ACHN (cell line): Measurements from ENCODE around the gene MRPL38.
A peak's percentile ranks its signal among the peaks of the same experiment; 100 is the strongest.

ENCODE experiments used
- DNase-seq: peaks from one replicate; pipeline ENCODE4 v3.0.0-alpha.2; 2015
- in situ Hi-C: cut with HindIII; loops from 2 replicates; pipeline ENCODE4 v1.10.0; 2017; ENCODE audit warnings: low sequenced_read_pairs, low pct_ligation_motif_present, low pct_unique_long_range_greater_than_20kb

Gene MRPL38

DNA sequence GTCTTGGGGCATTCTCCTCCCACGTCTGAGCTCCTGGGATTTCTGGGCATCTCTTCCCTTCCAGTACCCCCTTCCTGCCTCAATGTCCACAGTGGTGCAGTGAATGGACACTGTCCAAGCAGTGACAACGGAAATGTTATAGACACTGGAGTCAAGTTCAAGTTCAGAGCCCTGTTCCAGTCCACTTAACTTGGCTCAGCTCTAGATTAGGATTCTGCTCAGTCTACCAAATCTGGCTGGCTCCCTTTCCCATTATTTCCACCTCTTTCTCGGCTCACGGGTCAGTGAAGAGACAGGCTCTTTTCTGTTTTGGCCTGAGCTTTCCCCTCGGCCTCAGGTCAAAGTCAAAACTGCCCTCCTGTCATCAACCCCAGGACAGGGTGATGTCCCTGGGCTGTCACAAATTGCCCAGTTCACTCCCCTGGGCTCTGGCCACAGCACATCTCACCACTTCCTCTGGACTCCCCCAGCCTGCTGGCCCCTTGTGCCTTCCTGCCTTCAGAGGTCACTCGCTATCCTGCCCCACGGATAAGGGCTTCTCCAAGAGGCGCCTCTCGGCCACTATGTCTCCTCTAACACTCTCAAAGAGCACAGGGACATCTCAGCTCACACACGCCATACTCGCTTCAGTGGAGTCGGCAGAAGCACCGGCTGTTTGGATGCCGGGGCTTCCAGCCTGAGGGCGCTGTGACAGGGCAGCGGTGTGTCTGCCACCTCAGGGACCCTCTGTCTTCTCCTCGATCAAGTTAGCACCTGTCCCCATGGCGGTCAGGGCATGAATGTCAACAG lies 17.7 kb upstream of the MRPL38 start:
- no peak for DNase-seq
- in situ Hi-C loops, result no loop called here

DNA sequence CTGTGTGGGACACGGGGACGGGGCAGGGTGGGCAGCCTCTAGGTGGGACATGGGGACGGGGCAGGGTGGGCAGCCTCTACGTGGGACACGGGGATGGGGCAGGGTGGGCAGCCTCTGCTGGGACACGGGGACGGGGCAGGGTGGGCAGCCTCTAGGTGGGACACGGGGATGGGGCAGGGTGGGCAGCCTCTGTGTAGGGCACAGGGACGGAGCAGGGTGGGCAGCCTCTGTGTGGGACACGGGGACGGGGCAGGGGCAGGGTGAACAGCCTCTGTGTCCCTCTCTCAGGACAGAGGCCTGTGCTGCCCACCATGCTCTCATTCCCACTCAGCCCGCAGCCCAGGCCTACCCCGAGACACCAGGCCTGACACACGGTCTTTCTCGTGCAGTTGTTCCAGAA lies 16.9 kb upstream of the MRPL38 start:
- no peak for DNase-seq
- in situ Hi-C loops, result no loop called here

DNA sequence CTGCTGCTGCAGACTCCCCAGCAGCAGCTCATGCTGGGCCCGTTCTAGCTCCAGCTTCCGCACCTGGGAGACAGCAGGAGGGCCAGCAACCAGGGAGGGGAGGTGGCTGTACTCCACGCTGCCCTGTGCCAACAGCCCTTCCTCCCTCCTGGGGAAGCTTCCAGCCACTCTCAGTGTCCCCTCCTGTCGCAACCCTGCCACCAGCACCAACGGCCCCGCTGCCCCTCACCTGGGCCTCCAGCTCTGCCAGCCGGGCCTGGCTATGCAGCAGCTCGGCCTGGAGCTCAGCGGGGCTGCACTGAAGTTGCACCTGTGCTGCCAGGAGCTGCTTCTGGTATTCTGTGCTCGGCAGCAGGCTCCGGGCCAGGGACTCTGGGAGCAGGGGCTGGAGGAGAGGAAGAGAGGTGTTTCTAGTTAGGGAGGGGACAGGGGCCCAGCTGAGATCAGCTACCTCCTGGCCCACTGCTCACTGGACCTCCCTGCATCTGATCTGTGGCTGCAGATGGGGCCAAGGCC lies 15.4 kb upstream of the MRPL38 start:
- DNase-seq, result no peak
- in situ Hi-C loops, result no loop called here

DNA sequence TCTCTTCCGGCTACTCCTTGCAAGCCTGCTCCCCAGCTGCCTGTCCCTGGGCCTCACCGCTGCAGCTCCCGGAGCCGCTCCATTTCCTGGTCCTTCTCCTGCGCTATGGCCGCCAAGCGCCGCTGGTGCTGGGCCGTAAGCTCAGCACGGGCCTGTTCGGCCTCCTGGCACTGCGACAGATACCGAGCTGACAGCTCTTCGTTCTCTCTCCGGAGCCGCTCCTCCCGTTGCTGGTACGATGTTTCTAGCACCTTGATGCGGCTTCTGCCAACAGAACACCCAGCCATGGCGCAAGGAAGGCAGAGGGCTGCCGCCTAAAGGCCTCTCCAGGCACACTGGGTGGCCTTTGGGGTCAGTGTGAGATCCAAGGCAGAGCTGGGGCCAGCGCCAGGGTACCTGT lies 14.9 kb upstream of the MRPL38 start:
- DNase-seq, result no peak
- in situ Hi-C loops, result no loop called here

DNA sequence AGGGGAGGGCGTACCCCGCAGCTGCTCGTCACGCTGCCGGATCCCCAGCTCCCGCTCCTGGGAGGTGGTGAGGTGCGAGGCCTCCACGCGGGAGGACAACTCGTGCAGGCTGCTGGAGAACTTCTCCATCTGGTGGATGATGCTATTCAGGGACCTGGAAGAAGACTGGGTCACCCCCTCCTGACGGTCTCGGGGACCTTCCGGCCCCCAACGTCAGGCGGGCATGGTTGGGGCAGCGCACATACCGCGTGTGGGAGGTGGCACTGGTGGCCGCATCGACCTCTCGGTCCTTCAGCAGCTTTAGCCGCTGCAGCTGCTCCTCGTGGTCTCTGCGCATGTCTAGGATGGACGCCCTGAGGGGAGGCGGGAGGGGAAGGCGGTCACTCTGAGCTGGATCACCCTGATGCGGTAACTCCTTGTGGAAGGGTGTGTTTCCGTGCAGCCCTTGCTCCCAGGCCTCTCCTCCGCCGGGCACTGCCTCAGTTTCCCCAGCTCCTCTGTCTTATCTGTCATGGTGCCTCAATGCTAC lies 13.3 kb upstream of the MRPL38 start:
- in situ Hi-C loops, result no loop called here
- no peak for DNase-seq

DNA sequence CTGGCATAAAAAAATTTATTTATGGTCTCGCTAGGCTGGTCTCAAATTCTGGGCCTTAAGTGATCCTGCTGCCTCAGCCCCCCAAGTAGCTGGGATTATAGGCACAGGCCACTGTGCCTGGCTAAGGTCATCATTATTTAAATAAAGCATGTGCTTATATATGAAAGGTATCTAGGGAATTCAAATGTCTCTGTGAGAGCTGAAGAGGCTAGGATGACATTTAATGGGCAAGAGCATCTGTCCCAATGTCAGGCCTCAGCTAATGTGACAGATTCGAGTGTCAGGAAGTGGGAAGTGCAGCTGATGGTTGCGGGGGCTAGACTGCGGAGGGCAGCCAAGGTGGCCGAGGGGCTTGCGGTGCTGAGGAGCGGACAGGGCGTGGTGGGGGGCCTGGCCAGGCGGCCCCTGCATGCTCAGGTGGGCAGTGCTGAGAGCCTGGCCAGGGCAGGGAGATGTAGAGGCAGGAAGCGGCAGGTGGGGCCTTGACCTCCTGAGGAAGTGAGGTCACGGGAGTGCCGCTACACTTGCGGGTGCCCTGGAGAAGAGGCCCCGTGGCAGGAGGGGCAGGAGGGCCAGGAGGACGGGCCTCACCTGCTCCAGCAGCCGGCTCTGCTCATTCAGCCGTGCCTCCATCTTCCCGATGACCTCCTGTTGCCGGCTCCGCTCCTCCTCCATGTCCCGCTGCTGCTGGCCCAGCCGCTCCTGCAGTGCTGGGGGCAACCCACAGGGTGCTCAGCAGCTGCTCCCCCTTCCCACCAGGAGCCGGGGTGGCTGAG lies 12.6 kb upstream of the MRPL38 start:
- in situ Hi-C loops, result no loop called here
- DNase-seq, result no peak

DNA sequence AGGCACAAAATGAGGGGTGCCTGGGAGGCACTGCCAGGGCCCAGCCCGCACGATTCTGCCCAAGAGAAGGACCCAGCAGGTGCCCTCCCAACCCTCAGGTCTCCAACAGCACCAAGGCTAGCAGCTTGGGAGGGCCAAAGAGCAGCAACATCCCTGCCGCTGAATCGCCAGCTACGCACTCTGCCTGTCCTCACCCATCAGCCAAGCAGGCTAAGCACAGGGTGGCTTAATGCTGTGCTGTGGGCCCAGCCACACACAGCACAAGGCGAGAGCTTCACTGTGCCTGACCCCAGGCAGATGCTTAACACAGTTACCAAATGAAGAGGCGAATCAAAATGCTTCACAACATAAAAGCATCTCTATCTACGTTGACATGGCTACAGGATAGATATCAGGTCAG lies 10.6 kb upstream of the MRPL38 start:
- in situ Hi-C loops, result no loop called here
- DNase-seq, result no peak

DNA sequence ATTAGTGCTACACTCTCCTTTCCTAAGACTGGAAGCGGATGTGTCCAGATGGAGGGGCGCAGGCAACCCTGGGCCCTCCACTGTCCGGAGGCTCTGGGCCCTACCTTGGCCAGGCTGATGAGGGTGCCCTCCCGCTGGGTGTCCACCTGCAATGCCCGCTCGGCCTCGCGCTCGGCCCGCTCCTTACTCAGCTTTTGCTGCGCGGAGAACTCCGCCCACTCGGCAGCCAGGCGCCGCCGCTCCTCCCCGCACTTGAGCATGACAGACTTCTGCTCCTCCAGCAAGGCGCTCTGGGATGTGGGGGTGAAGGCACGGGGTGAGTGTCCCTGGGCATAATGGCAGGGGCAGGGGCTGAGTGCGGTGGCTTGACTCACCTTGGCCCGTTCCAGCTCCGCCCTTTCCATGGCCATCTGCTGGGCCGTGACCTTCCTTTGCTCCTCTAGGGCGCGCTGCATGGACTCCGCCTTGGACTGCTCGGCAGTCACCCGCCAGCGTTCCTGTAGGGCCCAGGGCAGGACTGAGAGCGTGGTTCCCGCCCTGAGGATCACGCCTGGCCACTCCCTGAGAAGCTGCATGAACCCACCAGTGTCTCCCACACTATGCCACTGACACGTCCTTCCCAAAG lies 10.1 kb upstream of the MRPL38 start:
- DNase-seq, result no peak
- in situ Hi-C loops, result no loop called here

DNA sequence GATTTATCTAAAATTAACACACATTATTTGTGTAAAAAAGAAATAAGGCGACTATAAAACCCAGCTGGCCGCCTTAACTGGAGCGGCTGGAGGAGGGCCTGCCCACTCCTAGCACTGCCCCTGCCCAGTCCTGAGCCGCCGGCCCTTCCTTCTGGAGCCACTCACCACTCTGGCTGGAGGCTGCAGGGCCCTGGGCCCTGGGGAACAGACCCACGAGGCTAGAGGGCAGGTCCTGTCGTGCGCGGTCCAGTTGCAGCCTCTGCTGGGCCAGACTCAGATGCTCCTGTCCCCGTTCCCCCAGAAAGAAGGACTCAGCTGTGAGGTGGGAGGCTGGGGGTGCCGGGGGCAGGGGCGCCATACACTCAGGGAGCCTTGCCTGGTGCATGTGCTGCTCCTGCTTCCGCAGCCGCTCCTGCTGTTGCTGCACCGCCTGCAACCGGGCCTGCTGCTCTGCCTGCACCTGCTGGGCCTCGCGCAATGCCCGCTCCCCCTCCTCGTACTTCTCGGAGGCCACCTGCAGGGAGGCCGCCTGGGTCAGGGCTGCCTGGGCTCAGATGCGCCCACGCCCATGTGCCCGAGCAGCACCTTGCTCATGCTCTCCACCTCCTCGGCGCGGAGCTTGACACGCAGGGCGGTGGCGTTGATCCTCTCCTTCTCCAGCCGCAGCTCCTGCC lies 9.0 kb upstream of the MRPL38 start:
- in situ Hi-C loops, result no loop called here
- DNase-seq, result no peak

DNA sequence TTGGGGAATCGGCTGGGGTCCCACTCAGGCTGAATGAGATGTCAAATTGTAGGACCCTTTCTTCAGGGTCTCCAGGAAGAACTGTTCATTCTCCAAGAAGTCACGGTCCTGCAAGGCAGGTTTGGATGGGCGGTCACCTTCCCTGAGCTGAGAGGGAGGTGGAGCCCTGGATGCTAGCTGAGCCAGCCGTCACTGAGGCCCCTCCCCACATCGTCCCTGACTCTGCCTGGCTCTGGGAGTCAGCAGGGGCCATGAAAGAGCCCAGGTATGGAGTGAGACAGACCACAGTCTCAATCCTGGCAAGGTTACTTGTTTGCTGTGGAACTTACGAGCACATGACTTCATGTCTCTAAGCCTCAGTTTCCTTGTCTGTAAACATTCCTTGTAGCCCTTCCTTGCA lies 6.0 kb upstream of the MRPL38 start:
- DNase-seq, result no peak
- in situ Hi-C loops, result no loop called here

DNA sequence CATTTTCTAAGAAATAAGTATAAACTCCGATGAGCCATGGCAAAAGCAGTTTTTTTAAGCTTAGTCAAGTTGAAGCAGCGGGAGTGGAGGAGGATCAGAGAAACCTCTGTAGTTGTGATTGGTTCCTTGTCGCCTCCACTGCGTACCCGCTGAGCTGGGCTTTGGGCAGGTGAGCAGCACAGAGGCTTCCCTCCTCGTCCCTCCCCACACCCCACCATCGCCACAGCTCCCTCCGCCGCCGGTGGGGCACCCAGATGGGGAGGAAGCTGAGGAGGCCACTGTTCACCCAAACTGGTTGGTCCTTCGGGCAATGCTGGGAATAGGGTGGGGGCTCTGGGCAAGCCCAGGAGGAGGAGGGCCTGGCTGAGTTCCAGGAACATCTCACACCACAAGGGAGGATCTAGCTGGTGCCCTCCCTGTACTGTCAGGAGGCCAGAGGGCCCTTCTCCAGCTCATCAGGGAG lies 5.2 kb upstream of the MRPL38 start:
- in situ Hi-C loops, result no loop called here

DNA sequence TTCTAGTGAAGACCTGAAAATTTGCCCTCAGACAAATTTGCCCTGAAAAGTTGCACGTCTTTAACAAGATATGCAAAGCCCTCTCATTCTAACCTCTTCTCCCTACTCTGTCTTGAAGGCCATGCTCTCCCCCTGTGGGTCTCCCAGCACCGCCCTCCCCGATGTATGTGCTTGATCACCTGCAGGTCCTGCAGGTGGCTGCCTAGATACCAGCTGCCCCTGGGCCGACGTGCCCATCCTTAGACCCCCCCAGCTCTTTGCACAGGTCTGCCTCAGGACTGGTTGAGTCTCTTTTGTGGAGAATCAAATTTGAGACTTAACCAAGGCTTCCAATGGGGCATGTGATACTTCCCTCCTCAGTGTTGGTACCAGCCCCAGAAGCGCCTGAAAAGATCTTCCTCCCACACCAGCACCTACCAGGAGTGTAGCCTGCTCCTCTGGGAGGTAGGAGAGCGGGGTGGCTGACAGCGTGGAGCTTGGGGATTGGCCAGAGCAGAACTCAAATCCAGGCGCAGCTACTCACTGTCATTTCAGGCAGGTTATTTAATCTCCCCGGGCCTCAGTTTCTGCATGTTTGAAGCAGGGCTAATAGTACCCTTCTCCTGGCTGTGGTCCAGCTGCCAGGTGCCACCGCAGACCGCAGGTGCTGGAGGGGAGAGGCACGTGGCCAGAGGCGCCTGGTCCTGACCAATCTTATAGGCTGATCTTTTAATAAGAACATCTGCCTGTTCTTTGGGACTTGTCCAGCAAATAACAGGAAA lies 4.5 kb upstream of the MRPL38 start:
- in situ Hi-C loops, result no loop called here
- DNase-seq, result no peak

More for the DNA sequence above, 5.2 kb upstream of the MRPL38 start:
- no peak for DNase-seq

DNA sequence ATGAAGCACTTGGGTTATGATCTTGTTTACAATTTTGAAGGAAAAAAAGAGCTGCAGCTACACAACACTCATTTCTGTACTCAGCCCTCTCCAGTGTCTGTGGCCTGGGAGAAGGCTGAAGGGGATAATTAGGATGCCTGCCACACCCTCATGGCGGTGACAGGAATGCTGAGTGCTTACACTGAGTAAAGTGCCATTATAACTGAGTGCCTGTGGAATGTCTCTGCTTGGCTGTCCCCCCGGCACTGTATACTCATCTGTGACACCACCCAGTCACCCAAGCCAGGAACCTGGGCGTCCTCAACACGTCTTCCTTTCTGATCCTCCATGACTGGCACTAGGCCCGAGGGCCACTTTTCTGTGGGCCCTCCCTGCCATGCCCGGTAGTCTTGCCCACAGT lies 3.5 kb upstream of the MRPL38 start:
- no peak for DNase-seq
- in situ Hi-C loops, result no loop called here

DNA sequence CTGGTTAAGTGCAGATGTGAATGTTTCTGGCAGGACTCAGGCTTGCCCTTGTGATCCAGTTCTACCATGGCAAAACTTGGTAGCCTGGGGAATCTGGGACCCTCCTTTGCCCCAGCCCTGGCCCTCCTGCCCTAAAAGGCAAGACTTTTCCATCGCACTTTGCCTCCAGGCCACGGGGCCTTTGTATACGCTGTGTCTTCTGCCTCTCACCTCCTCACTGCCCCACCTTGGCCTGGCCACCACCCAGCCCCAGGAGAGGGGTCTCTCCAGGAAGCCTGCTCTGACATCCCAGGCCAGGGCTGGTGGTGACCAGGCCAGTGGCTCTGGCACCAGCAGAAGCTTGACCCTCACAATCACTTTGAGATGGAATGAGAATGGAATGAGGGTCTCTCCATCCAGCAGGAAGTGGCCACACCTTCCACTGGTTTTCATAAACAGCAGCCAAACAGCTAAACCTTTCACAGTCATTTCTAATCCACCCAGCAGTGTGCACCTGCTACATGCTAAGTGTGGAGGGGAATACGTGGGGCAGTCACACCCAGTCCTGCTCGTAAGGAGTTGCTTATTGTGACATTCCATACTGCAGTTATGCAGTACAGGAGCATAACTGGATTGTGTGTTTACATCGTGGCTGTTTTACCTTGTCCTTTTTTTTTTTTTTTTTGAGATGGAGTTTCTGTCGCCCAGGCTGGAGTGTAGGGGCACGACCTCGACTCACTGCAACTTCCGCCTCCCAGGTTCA lies 1.6 kb upstream of the MRPL38 start:
- no peak for DNase-seq

DNA sequence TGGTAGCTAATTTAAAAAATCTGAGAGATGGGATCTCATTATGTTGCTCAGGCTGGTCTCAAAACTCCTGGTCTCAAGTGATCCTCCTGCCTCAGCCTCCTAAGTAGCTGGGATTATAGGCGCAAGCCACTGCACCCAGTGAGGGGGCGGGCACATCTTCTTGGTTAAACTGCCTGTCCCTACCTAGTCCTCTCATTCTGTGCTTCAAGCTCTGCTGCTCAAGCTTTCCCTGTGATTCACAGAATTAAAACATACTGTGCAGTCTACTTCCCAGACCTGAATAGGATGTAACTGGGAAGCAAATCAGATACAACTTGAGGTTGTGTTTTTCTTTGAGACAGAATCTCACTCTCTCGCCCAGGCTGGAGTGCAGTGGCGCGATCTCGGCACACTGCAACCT lies 2.3 kb downstream of the MRPL38 start:
- peak; percentile 73 for DNase-seq
- in situ Hi-C loops, result no loop called here

More for the DNA sequence above, 1.6 kb upstream of the MRPL38 start:
- in situ Hi-C loops, result no loop called here

DNA sequence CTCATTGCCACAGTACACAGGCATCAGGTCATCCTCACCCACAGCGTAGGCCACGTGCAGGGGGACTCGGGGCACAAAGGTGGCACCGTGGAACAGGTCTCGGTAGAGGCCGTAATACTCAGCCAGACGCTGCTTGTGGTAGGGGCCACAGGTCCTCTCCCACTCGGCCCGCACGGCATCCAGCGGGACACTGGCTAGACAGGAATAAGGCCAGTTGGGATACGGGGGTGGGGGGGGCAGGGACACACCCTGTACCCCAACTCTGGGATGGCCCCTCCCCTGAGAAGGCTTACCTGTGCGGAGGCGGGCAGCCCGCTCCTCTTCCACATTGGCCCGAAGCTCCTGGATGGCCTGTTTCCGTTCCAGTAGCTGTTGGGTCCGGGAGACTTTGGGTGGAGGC lies 3.0 kb downstream of the MRPL38 start:
- in situ Hi-C loops, result no loop called here
- DNase-seq, result no peak
